ENCODE measurements around the gene TVP23C.
A peak's percentile ranks its signal among the peaks of the same experiment; 100 is the strongest.
"Not testable (repeated sequence)": the region's sequence is repeated elsewhere in the genome, so short reads cannot be mapped to it uniquely, and the experiment has no call there.

TVP23C gene

GRCh38 chr17:15563375-15563857 is at the start of gene TVP23C:
TVP23C (minus strand) TSS chr17:15563483; CDS start chr17:15563448, 35 bp downstream.
- DNase-seq (ENCODE audit: low spot score): peak; percentile 72

GRCh38 chr17:15592960-15593359 is 29.7 kb upstream of the TVP23C start:
- DNase-seq (ENCODE audit: low spot score): not testable (repeated sequence)

- not testable (repeated sequence) for DNase-seq (ENCODE audit: low spot score)
Measured at GRCh38 chr17:15591986-15592385, 28.7 kb upstream of the TVP23C start.

GRCh38 chr17:15590844-15591243 is 27.6 kb upstream of the TVP23C start:
- DNase-seq (ENCODE audit: low spot score): not testable (repeated sequence)

GRCh38 chr17:15589544-15590536 is 26.6 kb upstream of the TVP23C start:
- DNase-seq (ENCODE audit: low spot score): peak; percentile 16

GRCh38 chr17:15588017-15588416 is 24.7 kb upstream of the TVP23C start:
- not testable (repeated sequence) for DNase-seq (ENCODE audit: low spot score)

- not testable (repeated sequence) for DNase-seq (ENCODE audit: low spot score)
Measured at GRCh38 chr17:15583313-15583712, 20.0 kb upstream of the TVP23C start.

- DNase-seq (ENCODE audit: low spot score): not testable (repeated sequence)
Measured at GRCh38 chr17:15581462-15581861, 18.2 kb upstream of the TVP23C start.

GRCh38 chr17:15576848-15577247 is 13.6 kb upstream of the TVP23C start:
- DNase-seq (ENCODE audit: low spot score): not testable (repeated sequence)

- not testable (repeated sequence) for DNase-seq (ENCODE audit: low spot score)
Measured at GRCh38 chr17:15574660-15575059, 11.4 kb upstream of the TVP23C start.

GRCh38 chr17:15573870-15574269 is 10.6 kb upstream of the TVP23C start:
- DNase-seq (ENCODE audit: low spot score): not testable (repeated sequence)

GRCh38 chr17:15562613-15563374 is 489 bp downstream of the TVP23C start:
- not testable (repeated sequence) for DNase-seq (ENCODE audit: low spot score)

GRCh38 chr17:15561439-15561838 is 1.8 kb downstream of the TVP23C start:
- DNase-seq (ENCODE audit: low spot score): not testable (repeated sequence)

GRCh38 chr17:15558403-15559105 is 4.7 kb downstream of the TVP23C start:
- not testable (repeated sequence) for DNase-seq (ENCODE audit: low spot score)

GRCh38 chr17:15557334-15557832 is 5.9 kb downstream of the TVP23C start:
- not testable (repeated sequence) for DNase-seq (ENCODE audit: low spot score)

GRCh38 chr17:15552932-15553331 is 10.4 kb downstream of the TVP23C start:
- DNase-seq (ENCODE audit: low spot score): not testable (repeated sequence)

- DNase-seq (ENCODE audit: low spot score): not testable (repeated sequence)
Measured at GRCh38 chr17:15549552-15549951, 13.7 kb downstream of the TVP23C start.

- DNase-seq (ENCODE audit: low spot score): not testable (repeated sequence)
Measured at GRCh38 chr17:15546604-15547003, 16.7 kb downstream of the TVP23C start.

- DNase-seq (ENCODE audit: low spot score): not testable (repeated sequence)
Measured at GRCh38 chr17:15540371-15541219, 22.7 kb downstream of the TVP23C start.

- not testable (repeated sequence) for DNase-seq (ENCODE audit: low spot score)
Measured at GRCh38 chr17:15533122-15533521, 30.2 kb downstream of the TVP23C start.
